Fibroblast of the conjunctiva (primary cell): ENCODE measurements around the gene SHQ1.
"Not testable (repeated sequence)": the region's sequence is repeated elsewhere in the genome, so short reads cannot be mapped to it uniquely, and the experiment has no call there.

Experiments
- DNase-seq: peaks from one replicate; pipeline ENCODE4 v3.0.0-alpha.2; 2010; ENCODE audit warnings: low read depth

The SHQ1 gene

DNA sequence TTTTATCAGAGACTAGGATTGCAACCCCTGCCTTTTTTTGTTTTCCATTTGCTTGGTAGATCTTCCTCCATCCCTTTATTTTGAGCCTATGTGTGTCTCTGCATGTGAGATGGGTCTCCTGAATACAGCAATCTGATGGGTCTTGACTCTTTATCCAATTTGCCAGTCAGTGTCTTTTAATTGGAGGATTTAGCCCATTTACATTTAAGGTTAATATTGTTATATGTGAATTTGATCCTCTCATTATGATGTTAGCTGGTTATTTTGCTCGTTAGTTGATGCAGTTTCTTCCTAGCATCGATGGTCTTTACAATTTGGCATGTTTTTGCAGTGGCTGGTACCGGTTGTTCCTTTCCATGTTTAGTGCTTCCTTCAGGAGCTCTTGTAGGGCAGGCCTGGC lies 134.1 kb downstream of the SHQ1 start:
- DNase-seq: not testable (repeated sequence)

DNA sequence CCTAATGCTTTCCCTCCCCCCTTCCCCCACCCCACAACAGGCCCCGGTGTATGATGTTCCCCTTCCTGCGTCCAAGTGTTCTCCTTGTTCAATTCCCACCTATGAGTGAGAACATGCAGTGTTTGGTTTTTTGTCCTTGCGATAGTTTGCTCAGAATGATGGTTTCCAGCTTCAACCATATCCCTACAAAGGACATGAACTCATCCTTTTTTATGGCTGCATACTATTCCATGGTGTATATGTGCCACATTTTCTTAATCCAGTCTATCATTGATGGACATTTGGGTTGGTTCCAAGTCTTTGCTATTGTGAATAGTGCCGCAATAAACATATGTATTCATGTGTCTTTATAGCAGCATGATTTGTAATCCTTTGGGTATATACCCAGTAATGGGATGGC lies 137.8 kb downstream of the SHQ1 start:
- not testable (repeated sequence) for DNase-seq

DNA sequence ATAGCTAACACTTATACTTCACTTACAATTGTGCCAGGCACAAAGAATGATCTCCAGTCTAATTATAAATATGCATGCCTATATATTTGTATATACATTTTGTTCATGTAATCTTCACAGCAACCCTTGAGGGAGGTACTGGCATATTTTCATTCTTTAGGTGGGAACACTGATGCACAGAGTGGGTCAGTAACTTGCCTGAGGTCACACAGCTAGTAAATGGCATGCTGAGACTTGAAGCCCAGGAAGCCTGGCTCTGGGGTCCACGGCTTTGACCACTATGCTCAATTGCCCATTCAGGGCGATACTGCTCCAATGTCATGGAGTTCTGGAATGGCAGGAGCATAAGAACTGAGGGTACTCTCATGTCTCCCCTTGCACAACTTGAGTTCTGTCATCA lies 139.8 kb downstream of the SHQ1 start:
- no peak for DNase-seq

DNA sequence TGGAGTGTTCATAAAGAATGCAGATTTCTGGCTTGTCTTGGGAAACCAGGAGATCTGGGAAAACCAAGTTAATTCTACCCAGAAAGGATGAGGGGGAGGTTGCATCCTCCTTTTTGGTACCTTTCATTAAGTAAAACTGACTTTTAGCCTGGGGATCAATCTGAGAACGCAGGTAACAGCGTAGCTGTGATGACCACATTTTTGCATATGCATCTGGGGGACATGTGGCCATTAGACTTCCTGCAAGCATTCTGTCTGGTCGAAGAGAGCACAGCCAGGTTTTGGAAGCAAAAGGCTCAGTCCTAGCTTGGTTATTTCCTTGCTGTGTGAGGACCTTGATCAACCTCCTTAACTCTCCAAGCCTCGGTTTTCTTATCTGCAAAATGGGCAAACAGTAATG lies 145.2 kb downstream of the SHQ1 start:
- DNase-seq: no peak

DNA sequence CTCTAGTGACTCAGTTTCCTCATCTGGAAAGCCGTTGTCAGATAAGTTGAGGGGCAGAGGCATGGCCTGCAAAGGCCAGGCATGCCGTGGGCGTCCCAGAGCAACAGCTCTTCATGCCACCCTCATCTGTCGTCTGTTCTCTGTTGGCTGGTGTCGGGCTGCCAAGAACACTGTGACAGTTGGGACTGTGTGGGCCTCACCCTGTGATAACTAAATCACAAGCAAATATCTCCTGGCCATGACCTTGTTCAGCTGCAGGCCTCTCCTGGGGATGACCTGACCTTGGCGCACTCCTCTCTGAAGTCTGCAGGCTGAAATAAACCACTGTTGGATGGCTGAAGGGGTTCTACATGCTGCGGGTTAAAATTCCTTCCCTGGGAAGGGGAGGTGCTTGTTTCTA lies 145.9 kb downstream of the SHQ1 start:
- no peak for DNase-seq

DNA sequence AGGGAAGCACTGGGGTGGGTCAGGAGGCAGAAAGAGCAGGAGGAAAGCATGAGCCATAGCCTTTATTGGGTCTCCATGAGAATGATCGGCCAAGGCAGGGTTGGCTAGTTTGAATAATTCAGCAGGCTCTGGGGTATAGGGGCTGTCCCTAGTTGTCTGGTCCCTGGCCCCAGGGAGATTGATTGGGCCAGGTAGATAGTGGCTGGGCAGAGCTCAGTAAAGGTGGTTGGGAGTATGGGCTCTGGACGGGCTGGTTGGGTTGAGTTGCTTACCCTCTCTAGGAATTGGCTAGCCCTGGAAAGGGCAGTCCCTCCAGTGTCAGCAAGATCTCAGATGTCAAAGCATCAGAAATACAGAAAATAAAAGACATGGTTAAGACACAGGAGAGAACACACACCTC lies 148.1 kb downstream of the SHQ1 start:
- no peak for DNase-seq

DNA sequence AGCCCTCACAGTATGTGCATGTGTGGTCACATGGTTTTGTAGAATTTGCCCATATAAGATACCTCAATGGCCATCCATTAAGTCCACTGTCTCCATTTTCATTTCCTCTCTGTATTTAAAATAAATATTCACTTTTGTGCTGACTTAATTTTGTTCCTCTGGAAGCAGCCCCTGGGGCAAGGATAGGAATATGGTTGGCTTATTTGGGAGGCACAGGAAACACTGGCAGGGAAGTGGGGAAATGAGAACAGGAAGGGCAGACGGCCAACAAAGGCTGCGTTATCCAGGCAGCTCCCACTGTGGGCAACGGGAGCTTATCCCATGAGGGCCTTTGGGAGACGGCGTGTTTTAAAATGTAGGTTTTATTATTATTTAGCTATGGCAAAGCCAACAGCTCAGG lies 148.6 kb downstream of the SHQ1 start:
- no peak for DNase-seq
